Activated T-cell treated with anti-CD3 and anti-CD28 coated beads for 1 hour (primary cell): Measurements from ENCODE around the gene CREBL2.
A peak's percentile ranks its signal among the peaks of the same experiment; 100 is the strongest.
"Not testable (repeated sequence)": the region's sequence is repeated elsewhere in the genome, so short reads cannot be mapped to it uniquely, and the experiment has no call there.

Experiments used
- DNase-seq: peaks from one replicate; pipeline ENCODE4 v3.0.0-alpha.2; 2020; ENCODE audit warnings: low read depth

The CREBL2 gene

DNA sequence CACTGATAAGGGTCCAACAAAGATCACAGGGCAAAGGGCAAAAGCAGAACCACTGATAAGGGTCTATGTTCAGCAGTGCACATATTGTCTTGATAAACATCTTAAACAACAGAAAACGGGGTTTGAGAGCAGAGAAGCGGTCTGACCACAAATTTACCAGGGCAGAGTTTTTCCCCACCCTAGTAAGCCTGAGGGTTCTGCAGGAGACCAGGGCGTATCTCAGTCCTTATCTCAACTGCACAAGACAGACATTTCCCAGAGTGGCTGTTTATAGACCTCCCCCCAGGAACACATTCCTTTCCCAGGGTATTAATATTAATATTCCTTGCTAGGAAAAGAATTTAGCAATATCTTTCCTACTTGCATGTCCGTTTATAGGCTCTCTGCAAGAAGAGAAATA, 28.3 kb downstream of the CREBL2 start:
- DNase-seq: not testable (repeated sequence)

DNA sequence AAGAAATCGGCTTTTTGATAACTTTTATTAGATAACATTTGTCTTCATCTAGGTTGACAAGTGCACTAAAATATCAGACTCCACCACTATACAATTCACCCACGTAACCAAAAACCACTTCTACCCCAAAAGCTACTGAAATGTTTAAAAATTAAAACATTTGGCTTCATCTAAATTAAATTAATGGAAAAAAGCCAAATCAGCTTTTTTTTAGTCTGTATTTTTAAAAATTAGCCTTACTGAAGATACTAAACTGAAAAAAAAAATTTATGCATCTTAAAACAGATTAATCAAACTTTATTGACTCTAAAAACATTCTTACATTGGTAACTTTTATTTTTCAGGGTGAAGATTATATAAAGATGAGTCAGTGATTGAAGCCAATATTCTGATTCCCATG, 30.0 kb downstream of the CREBL2 start:
- no peak for DNase-seq

DNA sequence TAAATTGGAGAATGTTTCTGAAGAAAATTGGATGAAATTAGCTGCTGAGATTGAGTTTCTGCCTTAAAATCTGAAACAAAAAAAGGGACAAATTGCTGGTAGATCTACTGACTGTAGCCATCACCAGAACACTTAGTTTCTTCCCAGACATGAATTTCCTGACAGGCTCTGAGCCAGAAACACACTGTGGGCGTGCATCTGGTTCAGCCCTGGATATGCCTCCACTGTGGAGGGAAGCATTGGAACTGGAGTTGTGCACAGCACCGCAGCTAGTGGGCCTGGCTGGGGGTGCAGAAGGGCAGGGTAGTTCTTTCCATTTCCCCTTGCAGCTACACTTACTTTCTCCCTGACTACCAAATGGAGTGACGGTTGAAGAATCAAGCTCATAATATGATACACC, 31.2 kb downstream of the CREBL2 start:
- no peak for DNase-seq

DNA sequence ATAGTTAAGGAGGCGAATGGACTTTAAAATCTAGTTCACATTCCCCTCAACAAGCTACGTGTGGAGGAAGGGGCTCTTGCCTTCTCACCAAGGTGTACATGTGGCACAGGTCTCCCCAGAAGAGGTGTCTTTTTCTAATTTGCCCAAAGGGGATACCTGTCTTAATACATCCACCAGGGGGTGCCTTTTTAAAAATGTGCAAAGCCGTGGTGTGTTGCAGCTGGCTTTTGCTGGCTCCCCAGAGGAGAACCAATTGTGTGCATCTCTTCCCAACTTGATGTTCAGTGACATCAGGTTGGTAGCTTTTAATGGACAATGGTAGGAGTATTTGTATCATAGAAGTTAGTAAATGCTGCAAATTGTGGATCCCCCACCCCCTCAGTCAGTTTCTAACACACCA, 33.8 kb downstream of the CREBL2 start:
- DNase-seq: peak; percentile 14

DNA sequence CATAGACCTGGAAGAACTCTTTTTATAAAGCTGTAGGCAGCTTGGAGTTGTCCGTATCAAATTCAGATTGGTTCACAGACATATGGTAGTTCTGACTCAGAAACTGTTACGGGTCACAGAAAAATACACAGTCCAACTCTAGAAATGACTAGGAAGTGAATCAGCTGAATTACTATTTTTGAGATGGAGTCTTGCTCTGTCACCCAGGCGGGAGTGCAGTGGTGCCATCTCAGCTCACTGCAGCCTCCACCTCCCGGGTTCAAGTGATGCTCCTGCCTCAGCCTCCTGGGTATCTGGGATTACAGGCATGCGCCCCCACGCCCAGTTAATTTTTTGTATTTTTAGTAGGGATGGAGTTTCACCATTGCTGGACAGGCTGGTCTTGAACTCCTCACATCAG, 34.3 kb downstream of the CREBL2 start:
- DNase-seq: not testable (repeated sequence)

DNA sequence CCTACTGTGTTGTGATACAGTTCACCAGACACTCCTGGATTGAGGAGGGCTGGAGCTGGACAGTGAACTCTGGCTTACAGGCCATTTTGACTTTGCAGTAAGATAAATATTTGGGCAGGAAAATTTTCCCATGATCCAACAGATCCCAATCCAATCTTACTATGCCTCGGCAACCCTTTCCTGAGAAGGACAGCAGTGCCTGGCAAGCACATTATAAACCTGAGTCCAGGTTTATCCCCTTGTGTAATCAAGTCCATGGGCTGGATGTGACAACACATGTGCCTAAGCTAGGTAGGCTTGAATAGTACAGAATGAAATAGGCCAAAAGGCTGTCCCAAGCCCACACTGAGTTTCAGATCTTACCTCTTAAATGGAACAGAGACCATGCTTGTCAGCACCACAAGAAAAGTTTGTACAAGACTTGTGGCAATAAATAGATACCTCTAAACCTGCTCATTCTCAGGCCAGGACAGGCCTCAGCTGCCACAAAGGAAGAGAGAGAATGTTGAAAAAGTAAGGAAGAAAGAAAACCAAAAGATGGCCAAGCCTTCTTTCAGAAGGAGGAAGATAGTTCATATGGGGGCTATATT, 34.9 kb downstream of the CREBL2 start:
- no peak for DNase-seq

DNA sequence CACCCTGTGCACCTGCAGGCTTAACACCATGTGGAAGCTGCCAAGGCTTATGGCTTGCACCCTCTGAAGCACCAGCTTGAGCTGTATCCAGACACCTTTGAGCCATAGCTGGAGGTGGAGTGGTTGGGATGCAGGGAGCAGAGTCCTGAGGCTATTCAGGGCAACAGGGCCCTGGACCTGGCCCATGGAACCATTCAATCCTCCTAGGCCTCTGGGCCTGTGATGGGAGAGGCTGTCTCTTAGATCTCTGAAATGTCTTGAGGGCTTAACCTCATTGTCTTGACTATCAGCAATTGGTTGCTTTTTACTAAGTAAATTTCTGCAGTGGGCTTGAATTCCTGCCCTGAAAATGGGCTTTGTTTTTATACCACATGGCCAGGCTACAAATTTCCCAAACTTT, 36.6 kb downstream of the CREBL2 start:
- no peak for DNase-seq

DNA sequence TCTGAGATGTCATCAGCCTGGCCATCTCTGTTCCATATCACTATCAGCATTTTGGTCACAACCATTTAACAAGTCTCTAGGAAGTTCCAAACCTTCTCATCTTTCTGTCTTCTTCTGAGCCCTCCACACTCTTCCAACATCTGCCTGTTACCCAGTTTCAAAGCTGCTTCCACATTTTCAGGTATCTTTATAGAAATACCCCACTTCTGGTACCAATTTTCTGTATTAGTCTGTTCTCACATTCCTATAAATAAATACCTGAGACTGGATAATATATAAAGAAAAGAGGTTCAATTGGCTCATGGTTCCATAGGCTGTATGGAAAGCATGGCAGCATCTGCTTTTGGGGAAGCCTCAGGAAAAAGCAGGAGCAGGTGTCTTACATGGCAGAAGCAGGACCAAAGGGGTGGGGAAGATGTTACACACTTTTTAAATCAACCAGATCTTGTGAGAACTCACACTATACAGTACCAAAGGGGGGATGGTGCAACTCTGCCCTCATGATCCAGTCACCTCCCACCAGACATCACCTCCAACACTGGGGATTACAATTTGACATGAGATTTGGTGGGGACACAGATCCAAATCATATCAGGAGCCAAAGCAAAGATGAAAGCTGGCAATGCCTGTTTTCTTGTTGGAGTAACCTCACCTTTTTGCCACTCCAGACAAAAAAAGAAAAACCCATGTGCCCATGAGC, 37.4 kb downstream of the CREBL2 start:
- no peak for DNase-seq

DNA sequence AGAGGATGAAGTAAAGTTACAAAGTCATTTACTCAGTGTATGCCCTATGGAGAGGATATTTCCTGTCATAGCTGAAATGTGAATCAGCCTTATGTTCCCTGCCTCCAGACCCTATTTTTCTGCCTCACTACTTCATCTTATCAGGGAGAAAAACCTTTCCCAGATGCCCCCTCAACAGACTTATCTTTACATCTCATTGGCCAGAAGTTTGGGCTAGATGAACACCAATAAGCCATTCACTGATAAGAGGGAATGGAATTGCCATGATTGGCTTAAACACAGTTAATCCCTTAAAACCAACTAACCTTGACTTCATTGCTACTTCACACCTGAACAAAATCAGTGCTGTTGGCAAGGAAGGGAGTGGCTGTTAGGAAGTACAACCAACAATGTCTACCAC, 40.1 kb downstream of the CREBL2 start:
- no peak for DNase-seq

DNA sequence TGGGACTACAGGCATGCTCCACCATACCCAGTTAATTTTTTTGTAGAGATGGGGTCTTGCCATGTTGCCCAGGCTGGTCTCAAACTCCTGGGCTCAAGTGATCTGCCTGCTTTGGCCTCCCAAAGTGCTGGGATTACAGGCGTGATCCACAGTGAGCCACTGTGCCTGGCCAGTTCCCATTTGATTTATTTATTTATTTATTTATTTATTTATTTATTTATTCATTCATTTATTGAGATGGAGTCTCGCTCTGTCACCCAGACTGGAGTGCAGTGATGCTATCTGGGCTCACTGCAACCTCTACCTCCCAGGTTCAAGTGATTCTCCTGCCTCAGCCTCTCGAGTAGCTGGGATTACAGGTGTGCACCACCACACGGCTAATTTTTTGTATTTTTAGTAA, 41.0 kb downstream of the CREBL2 start:
- DNase-seq: not testable (repeated sequence)

DNA sequence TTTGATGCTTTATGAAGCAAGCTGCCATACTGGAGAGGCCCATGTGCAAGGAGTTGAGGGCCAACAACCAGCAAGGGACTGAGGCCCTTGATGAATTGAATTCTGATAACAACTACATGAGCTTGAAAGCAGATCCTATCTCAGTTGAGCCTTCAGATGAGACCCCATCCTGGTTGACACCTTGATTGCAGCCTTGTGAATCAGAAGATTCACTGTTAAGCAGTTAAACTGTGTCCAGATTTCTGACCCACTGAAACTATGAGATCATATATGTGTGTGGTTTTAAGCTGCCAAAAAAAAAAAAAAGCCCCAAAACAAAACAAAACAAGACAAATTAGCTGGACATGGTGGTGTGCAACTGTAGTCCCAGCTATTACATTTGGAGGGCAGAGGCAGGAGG, 42.2 kb downstream of the CREBL2 start:
- DNase-seq: no peak

DNA sequence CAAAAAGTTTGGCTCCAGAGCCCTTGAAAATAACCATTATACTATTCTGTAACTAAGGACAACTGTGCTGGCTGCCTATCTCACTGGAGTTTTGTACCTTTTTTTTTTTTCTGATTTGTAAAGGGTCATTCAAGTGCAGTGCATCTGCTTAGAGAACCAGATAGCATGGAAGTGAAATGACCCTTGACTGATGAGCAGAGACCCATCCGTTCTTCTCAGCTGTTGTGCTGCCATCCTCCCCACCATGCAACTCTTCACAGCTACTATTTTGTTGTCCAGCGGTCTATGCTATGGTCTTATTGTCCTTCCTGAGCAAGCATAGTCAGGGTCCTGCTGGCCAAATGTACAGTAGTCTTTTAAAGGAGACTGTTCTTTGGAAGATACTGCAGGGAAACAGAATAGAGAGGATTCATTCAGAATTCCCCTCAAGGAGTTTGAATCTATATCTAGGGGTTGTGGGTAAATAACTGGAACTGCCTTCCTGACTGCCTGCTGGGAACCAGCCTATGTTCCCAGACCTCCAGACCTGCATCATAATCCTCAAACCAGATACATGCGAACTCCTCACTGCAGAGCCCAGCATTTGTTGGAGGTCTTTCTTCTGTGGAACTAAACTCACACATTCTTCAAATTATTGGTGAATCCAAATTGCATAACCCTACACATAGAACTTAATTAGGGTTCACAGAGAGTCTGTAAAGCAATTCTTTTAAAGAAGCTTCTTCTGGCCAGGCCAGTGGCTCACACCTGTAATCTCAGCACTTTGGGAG, 43.2 kb downstream of the CREBL2 start:
- no peak for DNase-seq

DNA sequence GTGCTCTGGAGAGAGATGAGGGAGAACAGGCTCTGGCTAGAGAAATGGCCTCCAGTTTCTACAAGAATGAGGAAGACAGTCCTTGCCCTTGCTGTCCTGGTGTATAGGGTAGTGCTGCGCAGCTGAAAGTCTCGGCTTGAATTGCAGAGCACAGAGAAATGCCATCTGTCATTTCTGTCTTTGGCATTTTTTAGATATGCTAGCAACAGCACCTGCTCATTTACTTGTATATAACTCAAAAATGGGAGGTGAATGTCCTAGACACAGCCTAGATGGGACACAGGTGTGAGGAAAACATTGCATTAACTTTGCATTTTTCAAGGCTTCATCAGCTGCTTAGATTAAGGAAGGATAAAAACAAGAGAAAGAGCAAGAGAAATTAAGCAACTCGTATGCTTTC, 48.5 kb downstream of the CREBL2 start:
- DNase-seq: no peak

DNA sequence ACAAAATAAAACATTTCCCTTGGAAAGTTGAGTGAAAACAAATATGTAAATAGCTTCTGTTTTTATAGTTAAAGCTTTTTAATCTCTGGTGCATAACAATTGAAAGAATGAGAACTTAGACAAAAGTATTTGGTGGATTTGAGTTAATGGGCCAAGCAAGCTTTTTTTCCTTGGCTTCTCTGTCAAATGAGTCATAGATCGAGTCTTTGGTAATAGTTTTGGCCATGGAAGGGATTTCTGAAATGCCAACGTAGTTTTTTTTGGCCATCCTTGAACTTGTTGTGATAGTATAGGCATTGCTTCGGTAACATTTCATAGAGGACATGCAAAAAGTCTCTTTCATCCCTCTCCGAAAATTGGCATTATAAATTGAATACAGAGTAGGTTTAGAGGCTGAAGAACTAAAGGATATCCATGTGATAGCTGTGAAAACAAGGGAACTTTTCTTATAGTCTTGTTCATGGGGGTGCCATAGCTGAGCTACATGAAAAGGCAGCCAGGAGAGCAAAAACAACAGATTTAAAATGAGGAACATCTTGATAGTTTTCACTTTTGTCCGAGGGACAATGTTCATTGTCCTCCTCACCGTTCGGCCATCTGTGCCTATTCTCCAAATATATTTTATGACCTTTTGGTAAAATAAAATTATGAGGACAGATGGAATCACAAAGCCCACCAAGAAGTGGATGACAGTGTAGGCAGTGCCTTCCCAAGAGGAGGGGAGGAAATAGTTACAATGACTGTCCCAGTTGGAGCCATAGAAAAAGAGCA, 49.6 kb downstream of the CREBL2 start:
- DNase-seq: no peak

DNA sequence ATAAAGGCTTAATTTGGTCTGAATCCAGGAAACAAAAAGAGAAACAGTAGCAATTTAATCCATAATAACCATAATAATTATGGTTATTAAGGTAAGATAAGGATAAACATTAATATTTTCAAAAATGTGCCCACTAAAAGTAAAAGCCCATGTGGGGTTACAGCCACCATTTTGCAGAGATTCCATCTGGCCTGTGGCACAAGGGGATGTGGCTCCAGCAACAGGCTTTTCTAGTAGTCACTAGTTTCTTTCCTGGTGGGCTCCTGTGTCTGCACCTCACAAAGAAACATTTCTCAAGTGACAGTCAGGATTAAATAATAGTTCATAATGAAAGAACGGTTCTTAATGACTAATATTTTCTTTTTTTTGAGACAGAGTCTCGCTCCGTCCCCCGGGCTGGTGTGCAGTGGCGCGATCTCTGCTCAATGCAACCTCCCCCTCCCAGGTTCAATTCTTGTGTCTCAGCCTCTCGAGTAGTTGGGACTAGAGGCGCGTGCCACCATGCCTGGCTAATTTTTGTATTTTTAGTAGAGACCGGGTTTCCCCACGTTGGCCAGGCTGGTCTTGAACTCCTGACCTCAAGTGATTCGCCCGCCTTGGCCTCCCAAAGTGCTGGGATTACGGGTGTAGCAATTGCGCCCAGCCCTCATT, 52.1 kb downstream of the CREBL2 start:
- no peak for DNase-seq

DNA sequence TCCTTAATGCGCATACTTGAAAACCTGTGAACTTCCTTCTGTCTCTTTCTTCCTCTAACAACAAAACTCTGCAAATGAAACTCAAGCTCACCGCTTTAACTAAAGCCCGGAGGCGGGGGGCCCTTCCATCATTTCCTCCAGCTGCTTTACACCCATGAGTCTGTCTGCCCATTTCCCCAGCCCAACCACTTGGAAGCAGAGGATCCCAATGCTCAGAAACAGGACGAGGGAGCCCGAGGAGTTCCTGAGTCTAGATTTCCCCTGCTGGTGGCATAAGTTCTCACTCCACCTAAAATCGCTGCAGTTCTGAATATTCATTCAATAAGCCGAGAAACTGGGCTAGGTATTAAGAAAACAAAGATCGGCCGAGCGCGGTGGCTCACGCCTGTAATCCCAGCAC, 53.5 kb downstream of the CREBL2 start:
- DNase-seq: no peak

DNA sequence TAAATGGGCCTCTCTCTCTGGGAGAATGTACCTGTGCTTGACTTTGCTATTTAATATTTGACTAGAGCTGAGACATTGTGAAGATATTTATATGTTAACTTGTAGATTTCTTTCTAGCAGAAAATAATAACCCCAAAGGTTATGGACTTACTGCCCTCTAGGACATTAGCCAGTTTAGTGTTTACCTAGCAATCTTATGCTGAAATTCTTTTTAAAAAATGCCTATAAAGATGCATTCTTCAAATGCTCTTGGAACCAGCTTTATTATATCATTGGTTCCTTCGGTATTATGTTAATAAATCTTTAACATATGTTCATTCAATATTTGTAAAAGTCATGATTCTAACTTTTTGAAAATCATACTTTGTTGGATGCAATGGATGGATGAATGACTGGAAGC, 56.3 kb downstream of the CREBL2 start:
- DNase-seq: no peak

DNA sequence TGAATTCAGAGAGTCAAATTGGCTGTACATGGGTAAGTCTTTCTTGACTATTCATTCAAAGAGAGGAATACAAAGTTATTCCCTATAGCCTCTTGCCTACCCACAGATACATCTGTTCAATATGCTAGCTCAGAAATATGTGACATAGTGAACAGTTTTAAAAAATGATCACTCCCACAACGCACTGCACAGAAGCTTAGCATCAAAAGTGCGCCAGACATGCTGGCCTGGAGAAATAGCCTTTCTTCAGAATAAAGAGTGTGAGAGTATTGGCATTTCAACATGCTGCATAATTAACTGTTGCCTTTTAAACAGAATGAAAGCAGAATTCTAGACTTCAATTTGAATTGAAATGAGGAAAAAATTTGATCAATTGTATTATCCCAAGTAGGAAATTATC, 57.3 kb downstream of the CREBL2 start:
- DNase-seq: no peak

DNA sequence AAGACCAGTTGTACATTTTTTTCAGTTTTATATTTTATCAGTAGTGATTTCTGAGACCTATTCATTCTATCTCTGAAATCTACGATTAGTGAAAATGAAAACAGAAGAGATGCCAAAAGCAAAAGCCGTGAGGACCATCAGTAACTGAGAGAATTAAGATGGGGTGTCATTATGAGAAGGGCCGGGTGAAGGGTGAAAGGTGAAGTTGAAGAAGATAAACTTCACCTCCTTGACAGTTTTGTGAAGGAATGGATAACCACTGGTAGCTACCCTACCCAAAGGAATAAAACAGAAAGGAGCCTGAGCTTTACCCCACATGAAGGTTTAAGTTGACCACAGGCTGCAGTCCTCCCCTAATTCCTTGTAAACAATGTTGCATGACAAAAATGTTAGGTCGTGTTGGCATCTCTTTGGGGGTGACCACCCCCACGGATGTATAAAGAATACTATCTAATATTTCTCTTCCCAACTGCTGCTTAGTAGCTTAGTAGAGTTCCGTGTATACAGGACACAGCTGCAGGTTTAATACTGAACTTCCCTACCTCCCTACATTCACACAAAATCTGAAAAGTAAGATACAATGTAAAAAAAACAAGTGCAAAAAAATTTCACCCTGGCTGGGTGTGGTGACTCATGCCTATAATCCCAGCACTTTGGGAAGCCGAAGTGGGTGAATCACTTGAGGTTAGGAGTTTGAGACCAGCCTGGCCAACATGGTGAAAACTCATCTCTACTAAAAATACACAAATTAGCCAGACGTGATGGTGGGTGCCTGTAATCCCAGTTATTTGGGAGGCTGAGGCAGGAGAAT, 60.4 kb downstream of the CREBL2 start:
- DNase-seq: no peak

DNA sequence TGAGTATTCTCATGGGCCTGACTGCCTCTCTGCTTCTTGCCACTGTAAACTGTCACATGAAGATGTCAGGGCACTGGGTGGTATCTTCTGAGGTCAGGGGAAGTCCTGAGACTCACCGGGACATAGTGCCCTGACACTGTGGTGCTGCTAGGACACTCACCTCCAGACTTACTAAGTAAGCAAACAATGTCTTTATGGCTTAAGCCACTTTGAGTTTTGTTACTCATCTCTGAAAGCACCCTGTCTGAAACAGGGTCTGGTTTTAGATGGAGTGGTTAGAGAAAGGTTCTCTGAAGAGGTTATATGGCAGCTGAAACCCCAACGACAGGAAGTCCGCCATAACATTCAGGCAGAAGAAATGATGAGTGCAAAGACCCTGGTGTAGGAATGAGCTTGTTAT, 61.6 kb downstream of the CREBL2 start:
- DNase-seq: no peak

DNA sequence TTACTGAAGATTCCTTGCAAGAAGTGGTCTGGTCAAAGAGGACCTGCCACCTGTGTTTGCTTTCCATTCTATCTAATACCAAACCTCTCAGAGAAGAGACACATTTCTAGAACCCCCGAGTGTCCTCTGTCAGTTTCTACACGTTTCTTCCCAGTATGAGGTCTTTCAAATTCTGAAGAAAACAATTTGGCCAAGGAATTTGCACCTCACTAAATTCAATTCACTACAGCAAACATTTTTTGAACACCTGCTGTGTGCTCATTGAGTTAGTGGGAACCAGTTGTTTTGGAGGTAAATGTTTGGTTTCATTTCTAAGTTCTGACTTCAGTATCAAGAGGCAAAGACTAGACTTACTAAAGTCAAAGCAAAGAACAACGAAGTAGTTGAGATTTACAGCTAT, 64.9 kb downstream of the CREBL2 start:
- DNase-seq: no peak
